HG03469 (cell line): ENCODE results near the gene IL1RAPL2.

Source experiments
- ATAC-seq: cut with Tn5 transposase; IDR thresholded peaks from one replicate; pipeline ENCODE4 v1.9.1; 2021; ENCODE audit warnings: mild to moderate bottlenecking, moderate library complexity, moderate number of reproducible peaks; ENCODE audit not compliant: unreplicated experiment

IL1RAPL2 gene

DNA sequence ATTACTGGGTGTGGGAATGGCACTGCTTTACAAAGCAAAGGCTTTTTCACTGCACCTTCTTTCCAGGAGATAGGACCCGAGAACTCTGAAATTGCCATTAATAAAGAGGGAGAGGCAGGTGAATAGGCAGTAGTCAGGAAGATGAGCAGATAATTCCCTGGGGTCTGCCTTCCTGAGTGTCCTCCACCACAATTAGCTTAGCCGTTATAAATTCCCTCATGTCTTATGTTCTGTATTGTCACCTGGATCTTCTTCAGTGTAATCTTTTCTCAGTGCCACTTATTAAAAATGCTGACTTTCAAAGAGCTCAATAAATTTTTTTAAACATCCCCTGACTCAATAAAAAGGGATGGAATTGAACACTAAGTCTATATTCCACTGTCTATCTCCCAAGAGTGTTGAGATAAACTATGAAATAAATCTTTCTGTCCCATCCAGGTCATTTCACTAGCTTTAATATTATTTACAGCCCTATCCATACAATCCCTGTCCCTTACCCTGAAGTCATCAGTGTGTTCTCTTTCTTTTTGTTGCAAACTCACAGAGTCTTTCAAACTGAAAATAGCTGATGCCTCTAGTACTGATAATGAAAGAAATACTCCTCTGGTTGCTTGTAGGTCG lies 984.2 kb downstream of the IL1RAPL2 start:
- no peak for ATAC-seq

GRCh38 chrX:105552395-105552794 lies 986.4 kb downstream of the IL1RAPL2 start:
- no peak for ATAC-seq

DNA sequence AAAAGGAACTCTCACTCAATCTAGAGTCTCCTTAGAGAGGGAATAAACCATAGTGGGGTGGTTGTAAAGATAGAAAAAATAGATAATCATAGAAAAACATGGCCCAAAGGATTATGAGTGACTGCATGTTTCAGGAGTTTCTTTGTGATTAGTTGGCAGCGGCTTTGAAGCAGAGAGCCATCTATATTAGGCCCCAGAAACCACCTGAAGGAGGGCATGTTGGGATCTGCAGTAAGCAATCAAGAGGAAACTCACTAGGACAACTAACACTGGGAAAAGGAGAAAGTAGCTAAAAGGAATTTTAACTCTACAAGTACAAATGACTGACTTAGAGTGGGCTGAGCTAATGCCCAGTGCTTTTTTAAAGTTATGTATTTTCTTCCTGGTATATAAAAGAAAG lies 987.1 kb downstream of the IL1RAPL2 start:
- ATAC-seq: no peak

GRCh38 chrX:105564501-105564900 lies 998.5 kb downstream of the IL1RAPL2 start:
- ATAC-seq: no peak

- no peak for ATAC-seq
Measured at GRCh38 chrX:105565856-105566255, 999.9 kb downstream of the IL1RAPL2 start.

DNA sequence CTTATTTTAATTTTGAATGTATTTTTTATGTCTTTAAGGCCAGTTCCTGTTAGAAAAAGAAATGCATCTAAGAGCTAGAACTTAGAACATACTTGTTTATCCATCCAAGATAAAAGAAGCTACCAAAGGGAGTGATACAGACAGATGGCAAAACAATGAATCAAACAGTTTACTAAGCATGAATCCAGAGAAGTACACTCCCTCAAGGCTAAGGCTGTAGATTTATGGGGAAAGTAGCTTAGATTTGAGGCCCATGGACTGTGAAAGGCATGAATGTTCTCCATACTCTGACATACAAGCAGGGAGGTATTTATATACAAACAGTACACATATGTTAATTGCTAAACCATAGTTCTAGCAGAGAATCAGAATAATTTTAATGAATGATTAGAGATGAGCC lies 1001.1 kb downstream of the IL1RAPL2 start:
- ATAC-seq: no peak

DNA sequence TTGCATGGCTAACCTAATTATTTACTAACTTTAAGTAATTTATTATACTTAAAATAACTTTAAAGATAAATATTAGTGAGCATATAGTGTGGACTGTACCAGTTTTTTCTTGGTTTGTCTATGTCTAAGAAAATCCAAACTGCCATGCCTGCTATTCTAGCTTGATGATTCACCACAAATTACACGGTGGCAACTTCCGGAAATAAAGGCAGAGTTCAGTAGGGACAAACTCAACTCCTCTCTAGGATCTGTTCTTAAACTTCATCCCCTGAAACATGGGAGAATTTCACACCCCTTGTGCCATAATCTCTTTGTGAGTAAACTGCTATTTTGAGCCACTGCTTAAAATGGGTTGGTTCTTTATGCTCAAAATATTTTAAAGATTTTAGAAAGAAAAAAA lies 1042.7 kb downstream of the IL1RAPL2 start:
- ATAC-seq: no peak

GRCh38 chrX:105609530-105609929 lies 1043.5 kb downstream of the IL1RAPL2 start:
- no peak for ATAC-seq

GRCh38 chrX:105610411-105610810 lies 1044.4 kb downstream of the IL1RAPL2 start:
- no peak for ATAC-seq

DNA sequence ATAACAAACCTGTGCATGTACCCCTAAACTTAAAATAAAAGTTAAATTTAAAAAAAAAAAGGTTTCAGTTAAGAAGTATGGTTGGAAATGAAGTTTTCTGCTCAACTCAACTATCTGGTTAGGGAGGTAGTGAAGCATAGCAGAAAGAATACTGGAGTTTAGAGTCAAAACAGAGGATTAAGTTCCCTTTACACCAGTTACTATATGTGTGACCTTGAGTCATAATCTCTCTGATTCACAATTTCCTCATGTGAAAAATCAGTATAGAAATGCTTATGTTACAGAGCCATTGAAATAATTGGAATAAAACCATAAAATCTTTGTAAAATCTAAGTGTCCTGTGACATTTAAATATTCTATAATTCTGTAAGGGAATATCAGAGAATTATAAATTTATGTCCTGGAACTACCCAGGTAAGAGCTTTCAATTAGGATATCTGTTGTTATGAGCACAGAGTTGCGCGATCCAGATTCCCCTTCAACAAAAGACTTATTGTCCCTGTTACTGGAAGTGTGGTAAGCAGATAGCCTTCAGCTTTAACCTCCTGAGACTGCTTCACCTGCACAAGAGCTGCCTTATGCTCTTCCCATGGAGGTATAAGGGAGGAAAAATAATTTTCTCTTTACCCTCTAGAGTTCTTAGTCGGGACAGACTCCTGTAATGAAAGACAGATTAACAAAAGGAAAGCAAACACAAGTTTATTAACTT lies 1052.5 kb downstream of the IL1RAPL2 start:
- ATAC-seq: no peak

- ATAC-seq: no peak
Measured at GRCh38 chrX:105634180-105634579, 1068.2 kb downstream of the IL1RAPL2 start.

DNA sequence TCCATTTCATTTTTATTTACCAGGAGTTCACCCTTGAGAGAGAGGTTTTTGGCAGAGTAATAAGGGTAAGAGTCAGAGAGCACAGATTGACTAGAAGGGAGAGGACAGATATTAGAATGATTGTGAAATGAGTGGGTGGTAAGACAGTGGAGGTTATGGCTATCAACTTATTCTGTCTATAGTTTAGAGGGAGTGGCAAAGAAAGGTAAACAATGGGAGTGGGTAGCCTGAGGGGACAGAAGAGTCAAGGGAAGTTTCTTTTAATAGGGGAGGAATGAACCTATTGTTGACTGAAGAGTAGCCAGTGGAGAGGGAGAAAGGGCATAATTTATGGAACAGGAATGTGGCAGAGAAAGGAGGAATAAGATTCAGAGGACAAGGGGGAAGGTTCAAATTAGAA lies 1069.8 kb downstream of the IL1RAPL2 start:
- ATAC-seq: no peak

DNA sequence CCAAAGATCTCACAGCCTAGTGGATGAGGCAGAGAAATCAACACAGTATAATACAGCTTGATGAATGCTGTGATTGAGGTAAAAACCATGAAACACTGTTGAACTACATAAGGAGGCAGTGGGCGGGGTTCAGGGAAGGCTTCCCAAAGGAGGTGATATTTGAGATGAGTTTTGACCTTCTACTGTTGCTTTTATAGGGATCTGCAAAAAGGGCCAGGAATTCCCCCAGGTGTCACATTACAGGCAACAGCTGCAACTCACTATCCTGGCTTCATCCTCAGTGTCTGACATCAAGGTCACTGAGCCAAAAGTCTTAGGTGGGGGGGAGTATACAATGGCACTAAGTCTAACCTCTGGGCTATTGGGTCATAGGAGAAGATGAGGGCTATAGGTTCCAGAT lies 1070.7 kb downstream of the IL1RAPL2 start:
- no peak for ATAC-seq

- no peak for ATAC-seq
Measured at GRCh38 chrX:105645667-105646357, 1079.8 kb downstream of the IL1RAPL2 start.

DNA sequence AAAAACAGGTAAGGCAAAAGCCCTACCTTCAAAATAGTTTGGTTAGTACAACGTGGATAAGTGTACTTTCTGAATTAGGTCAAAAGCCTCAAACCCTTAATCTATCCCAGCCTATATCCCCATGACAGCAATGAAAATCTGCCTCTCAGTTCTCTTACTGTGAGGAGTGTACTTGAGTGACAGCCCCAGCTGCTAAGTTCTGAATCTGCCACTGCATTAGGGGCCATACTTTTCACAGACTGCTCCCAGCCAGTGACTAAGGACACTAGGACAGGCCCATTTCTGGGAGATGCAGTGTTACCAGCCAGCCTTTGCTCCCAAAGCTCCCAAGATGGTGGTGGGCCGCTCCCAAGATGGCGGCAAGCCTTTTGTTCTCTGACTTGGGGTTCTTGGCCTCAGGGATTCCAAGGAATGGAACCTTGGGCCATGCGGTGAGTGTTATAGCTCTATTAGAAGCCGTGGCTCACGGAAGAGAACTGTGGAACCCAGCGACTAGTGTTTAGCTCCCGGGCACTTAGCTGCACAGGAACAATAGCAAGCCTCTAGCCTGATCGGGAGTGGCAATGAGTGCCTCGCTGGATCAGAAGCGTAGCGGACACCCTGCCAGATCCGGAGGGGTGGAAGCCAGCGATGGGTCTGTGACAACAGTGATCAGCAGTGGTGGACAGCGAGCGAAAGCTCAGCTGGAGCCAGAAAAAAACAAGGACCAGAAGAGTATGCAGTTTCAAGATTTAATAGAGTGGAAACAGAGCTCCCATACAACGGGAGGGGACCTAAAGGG lies 1080.8 kb downstream of the IL1RAPL2 start:
- ATAC-seq: no peak

DNA sequence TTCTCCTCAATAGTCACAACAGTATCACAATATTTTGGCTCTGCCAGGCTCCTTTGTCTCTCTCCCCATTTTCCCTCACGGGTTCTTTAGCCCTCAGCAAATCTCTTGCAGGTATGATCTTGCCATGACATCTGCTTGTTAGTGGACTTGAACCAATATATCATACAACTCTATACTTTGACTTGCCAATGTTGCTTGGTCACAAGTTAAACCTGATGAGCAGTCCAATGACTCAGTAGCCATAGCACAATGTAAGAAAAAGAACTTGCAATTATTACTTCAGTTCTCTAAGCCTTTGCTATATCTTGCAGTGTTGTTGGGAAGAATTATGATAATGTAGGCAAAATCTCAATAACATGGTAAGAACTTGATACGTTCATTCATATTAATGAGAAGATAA lies 1081.8 kb downstream of the IL1RAPL2 start:
- no peak for ATAC-seq

DNA sequence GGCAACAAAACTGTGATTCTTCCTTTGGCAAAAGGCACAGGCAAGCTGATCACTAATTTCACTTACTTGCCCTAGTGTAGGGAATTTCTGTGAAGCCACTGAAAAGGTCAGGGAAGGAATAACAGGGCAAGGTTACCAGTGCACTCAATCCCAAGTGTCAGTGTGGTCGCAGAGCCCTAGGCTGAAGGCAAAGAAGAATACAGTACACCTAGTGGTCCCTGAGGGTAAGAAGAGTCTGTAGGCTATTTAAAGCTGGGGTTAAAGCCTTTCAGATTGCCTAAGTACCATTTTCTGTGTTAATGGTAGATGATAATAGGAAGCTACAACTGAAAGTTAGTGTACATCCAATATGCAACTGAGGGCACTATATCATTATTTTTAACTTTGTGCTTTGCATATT lies 1082.7 kb downstream of the IL1RAPL2 start:
- ATAC-seq: no peak

GRCh38 chrX:105650577-105650976 lies 1084.6 kb downstream of the IL1RAPL2 start:
- ATAC-seq: no peak

- no peak for ATAC-seq
Measured at GRCh38 chrX:105650986-105651385, 1085.0 kb downstream of the IL1RAPL2 start.

DNA sequence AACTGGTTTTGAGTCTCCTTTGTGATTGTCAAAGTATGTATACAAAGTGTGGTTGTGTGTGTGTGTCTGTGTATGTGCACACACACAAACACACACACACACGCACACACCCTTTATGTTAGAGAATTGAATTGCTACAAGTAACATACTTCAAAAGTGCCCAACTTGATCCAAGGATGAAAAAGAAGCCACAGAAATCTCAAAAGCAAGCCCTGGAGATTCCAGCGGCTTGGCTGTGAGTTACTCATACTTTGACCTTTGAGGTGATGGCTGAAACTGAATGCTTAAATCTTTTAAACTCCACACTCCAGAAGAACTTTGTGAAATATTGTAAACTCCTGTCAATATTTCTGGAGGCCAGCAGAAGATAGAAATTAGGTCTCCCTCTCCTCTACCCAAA lies 1087.9 kb downstream of the IL1RAPL2 start:
- no peak for ATAC-seq

DNA sequence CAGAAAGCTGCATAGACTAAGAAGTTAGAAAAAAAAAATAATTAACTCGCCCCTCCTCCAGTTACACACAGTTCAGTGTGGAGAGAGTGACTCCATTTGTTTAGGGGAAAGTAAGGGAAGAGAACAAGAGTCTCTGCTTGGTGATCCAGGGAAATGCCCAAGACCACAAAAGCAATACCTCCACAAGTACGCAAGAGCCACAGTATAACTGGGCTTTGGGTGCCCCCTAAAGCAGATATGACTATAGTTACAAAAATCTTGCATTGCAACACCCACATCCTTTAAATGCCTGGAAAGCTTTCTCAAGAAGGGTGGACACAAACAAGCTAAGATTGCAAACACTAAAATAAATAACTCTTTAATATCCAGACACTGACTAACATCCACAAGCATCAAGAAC lies 1092.1 kb downstream of the IL1RAPL2 start:
- no peak for ATAC-seq
